Lower lobe of right lung (tissue), 2 donors: ENCODE measurements around the gene TMEM147. TPM values are rescaled to one million over a fixed set of nuclear protein-coding genes. Genes with fewer than 3 reads are reported as not detected.

Experiments used
- ATAC-seq, 2 donors: fragments of 200-7000 bp; cut with Tn5 transposase; one replicate each; pipeline ENCODE4 v1.9.1; 2020 to 2022; ENCODE audit warnings: mild to moderate bottlenecking in 2 of 2, moderate library complexity in 2 of 2
- DNase-seq: peaks from one replicate; pipeline ENCODE4 v3.0.0-alpha.2; 2020
- H3K27ac ChIP-seq: fragments of 200-600 bp; one replicate; pipeline ENCODE4 v1.8.0; 2022
- H3K27me3 ChIP-seq: fragments of 200-600 bp; one replicate; pipeline ENCODE4 v1.8.0; 2022; ENCODE audit warnings: low read depth
- H3K36me3 ChIP-seq: fragments of 200-600 bp; one replicate; pipeline ENCODE4 v1.8.0; 2022; ENCODE audit warnings: mild to moderate bottlenecking
- H3K4me1 ChIP-seq: fragments of 200-600 bp; one replicate; pipeline ENCODE4 v1.8.0; 2022
- H3K4me3 ChIP-seq: fragments of 200-600 bp; one replicate; pipeline ENCODE4 v1.8.0; 2022; ENCODE audit warnings: mild to moderate bottlenecking
- H3K9me3 ChIP-seq: fragments of 200-600 bp; one replicate; pipeline ENCODE4 v1.8.0; 2022
- CTCF ChIP-seq: fragments of 200-600 bp; IDR thresholded peaks from one replicate; pipeline ENCODE4 v1.8.0; 2022; ENCODE audit warnings: antibody characterized with exemption, mild to moderate bottlenecking
- intact Hi-C: fragments of 100-400 bp; cut with DNase I; formaldehyde crosslinking; loops from one replicate; pipeline ENCODE4 v1.11.0; 2022
- total RNA-seq: library from RNA; stranded (reverse); fragmentation: NEBNext Ultra II Directional; extraction: Animal tissue kit (Norgen Biotek cat#: 25700); gene quantifications from one replicate; pipeline ENCODE4 v1.2.1, GENCODE V29; 2021
- donor health status: DM: no; HTN: yes; CAD: no; lungs with severe emphysema.

The TMEM147 gene
- total RNA-seq, 1 donor from 2014 or later = 81.6 TPM

DNA sequence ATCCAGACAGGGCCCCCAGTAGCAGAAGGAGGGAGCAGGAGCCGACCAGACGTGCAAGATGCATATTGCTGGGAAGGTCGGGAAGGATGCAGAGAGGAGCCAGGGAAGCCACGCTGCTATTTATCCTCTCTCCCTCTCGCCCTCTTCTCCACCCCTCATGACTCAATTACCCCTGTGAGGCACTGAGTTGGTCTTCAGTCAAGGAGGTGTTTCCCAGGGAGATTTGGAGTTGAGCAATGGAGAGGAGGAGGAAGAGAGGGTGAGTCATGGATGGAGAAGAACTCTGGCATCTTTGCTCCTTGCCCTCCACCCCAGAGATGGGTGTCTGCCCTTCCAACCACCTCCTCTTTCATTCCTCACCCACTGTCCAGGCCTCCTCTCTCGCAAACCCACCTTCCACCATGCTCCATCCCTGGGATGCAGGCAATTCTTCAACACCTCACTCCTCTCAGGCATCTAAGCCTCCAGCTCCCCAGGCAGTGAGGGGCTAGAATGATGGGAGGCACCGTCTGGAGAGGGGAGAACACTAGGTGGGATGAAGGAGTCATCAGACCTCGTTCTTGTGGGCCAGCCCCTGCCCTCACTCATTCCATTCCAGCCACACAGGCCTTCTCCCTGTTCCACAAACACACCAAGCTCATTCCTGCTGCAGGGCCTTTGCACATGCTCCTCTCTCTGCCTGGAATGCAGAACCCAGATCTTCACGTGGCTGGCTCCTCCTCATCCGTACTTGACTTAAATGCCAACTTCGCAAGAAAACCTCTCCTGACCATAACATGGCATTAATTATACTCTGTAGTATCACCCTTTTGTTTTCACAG is 17.0 kb upstream of the TMEM147 start, which contains the start of gene SBSN:
SBSN (minus strand) TSS at position 94 of the 821 bp plus-strand sequence; CDS start at position 64, 30 bp downstream.
- no peak within 1 kb of the TSS for H3K27ac ChIP-seq
- no peak within 1 kb of the TSS for H3K4me3 ChIP-seq
- no peak for DNase-seq
- H3K9me3 ChIP-seq = no peaks in the 10 kb centered on the region
- H3K36me3 ChIP-seq = no peaks in the 10 kb centered on the region
- H3K27me3 ChIP-seq = peaks cover 68% of the 10 kb centered on the region
- H3K4me1 ChIP-seq = peaks cover 3% of the 10 kb centered on the region
- TF ChIP-seq CTCF = no peak
- intact Hi-C loops = no loop called here
- ATAC-seq = no peak

GRCh38 chr19:35529241-35530218 is 15.9 kb upstream of the TMEM147 start:
- no peak for TF ChIP-seq CTCF
- intact Hi-C loops = no loop called here
- peaks cover 10% of the 10 kb centered on the region for H3K4me1 ChIP-seq
- peaks cover 79% of the 10 kb centered on the region for H3K27me3 ChIP-seq
- H3K27ac ChIP-seq = no peak overlapping the region
- no peak for ATAC-seq
- DNase-seq = no peak
- H3K4me3 ChIP-seq = no peak overlapping the region
- no peaks in the 10 kb centered on the region for H3K36me3 ChIP-seq
- H3K9me3 ChIP-seq = no peaks in the 10 kb centered on the region

- H3K27ac ChIP-seq = no peak overlapping the region
- H3K27me3 ChIP-seq = peaks cover 70% of the 10 kb centered on the region
These were observed 14.1 kb upstream of the TMEM147 start for GRCh38 chr19:35531291-35531690.

GRCh38 chr19:35533201-35533821 is 12.1 kb upstream of the TMEM147 start, which contains the start of gene GAPDHS:
Gene GAPDHS, plus strand, starts transcription at chr19:35533456. Its CDS starts 72 bp downstream, at chr19:35533528.
- intact Hi-C loops = no loop called here
- Histone ChIP-seq H3K27ac (no peak within 1 kb of the TSS), H3K9me3 (no peaks in the 10 kb centered on the region), H3K36me3 (no peaks in the 10 kb centered on the region), H3K4me1 (peaks cover 10% of the 10 kb centered on the region), H3K27me3 (peaks cover 61% of the 10 kb centered on the region), H3K4me3 (no peak within 1 kb of the TSS)
- peak in 1 of 2 donors; percentile 11 for ATAC-seq
- no peak for DNase-seq
- no peak for TF ChIP-seq CTCF

More at GRCh38 chr19:35531291-35531690, 14.1 kb upstream of the TMEM147 start:
- intact Hi-C loops = no loop called here
- TF ChIP-seq CTCF = no peak
- H3K4me3 ChIP-seq = no peak overlapping the region
- no peaks in the 10 kb centered on the region for H3K9me3 ChIP-seq
- no peak for ATAC-seq
- DNase-seq = no peak
- peaks cover 10% of the 10 kb centered on the region for H3K4me1 ChIP-seq
- H3K36me3 ChIP-seq = no peaks in the 10 kb centered on the region
